Activated CD8-positive, alpha-beta T cell treated with anti-CD3 and anti-CD28 coated beads for 36 hours (primary cell): ENCODE results near the gene GBA2. TPM values are rescaled to one million over a fixed set of nuclear protein-coding genes. Genes with fewer than 3 reads are reported as not detected.

Experiments used
- ATAC-seq: fragments of 200-7000 bp; cut with Tn5 transposase; one replicate; pipeline ENCODE4 v1.10.0; 2021; ENCODE audit warnings: mild to moderate bottlenecking, moderate library complexity
- CTCF ChIA-PET: fragments of 350-600 bp; sonication (Branson Sonifier 250); formaldehyde crosslinking; loops from one replicate; lab custom pipeline; 2021; ENCODE audit warnings: antibody characterized with exemption; lab: Charles Lee
- POLR2A ChIA-PET: fragments of 350-600 bp; sonication (Branson Sonifier 250); formaldehyde crosslinking; loops from one replicate; lab custom pipeline; 2021; ENCODE audit warnings: antibody characterized with exemption; lab: Charles Lee
- DNase-seq: peaks from one replicate; pipeline ENCODE4 v3.0.0-alpha.2; 2020
- H3K27ac Mint-ChIP-seq: one replicate; pipeline ENCODE4 v1.8.0; 2021; ENCODE audit warnings: mild to moderate bottlenecking, mixed read lengths
- H3K27me3 Mint-ChIP-seq: one replicate; pipeline ENCODE4 v1.8.0; 2021; ENCODE audit warnings: mixed read lengths
- H3K36me3 Mint-ChIP-seq: one replicate; pipeline ENCODE4 v1.8.0; 2021; ENCODE audit warnings: low read depth, mixed read lengths
- H3K4me1 Mint-ChIP-seq: one replicate; pipeline ENCODE4 v1.8.0; 2021; ENCODE audit warnings: low read depth, mixed read lengths
- H3K4me3 Mint-ChIP-seq: one replicate; pipeline ENCODE4 v1.8.0; 2021; ENCODE audit warnings: mild to moderate bottlenecking, moderate library complexity, mixed read lengths
- H3K9me3 Mint-ChIP-seq: one replicate; pipeline ENCODE4 v1.8.0; 2021; ENCODE audit warnings: mixed read lengths
- CTCF ChIP-seq: fragments of 200-600 bp; IDR thresholded peaks from one replicate; pipeline ENCODE4 v1.8.0; 2022; ENCODE audit warnings: antibody characterized with exemption, mild to moderate bottlenecking
- intact Hi-C: fragments of 100-400 bp; cut with micrococcal nuclease; formaldehyde crosslinking; loops from one replicate; pipeline ENCODE4 v1.10.0; 2022
- total RNA-seq, 2 experiments: library from RNA; stranded (reverse); gene quantifications; one replicate each; pipeline ENCODE4 v1.2.3, GENCODE V29; 2021

GBA2 gene
- total RNA-seq, 2 experiments from 2014 or later = 21.2 to 22.3 TPM

GRCh38 chr9:35708146-35708545 is 40.9 kb downstream of the GBA2 start:
- intact Hi-C loops = no loop called here
- peak overlapping the region; percentile 3 for H3K27ac Mint-ChIP-seq
- DNase-seq (no peak), ATAC-seq (no peak)
- H3K36me3 Mint-ChIP-seq = peaks cover 58% of the 10 kb centered on the region
- H3K27me3 Mint-ChIP-seq = no peaks in the 10 kb centered on the region
- ChIA-PET CTCF (interaction anchor here (0.9 to 15.2 kb wide), 2 partner anchors 12 to 16 kb away, joined by 3 to 121 read pairs; no protein-coding TSS in a partner anchor), POLR2A (interaction anchor here (0.9 to 1.6 kb wide), 2 partner anchors 11 to 13 kb away, joined by 3 to 4 read pairs; no protein-coding TSS in a partner anchor)
- TF ChIP-seq CTCF = no peak
- H3K9me3 Mint-ChIP-seq = no peaks in the 10 kb centered on the region
- H3K4me3 Mint-ChIP-seq = no peak overlapping the region
- peaks cover 4% of the 10 kb centered on the region for H3K4me1 Mint-ChIP-seq

DNA sequence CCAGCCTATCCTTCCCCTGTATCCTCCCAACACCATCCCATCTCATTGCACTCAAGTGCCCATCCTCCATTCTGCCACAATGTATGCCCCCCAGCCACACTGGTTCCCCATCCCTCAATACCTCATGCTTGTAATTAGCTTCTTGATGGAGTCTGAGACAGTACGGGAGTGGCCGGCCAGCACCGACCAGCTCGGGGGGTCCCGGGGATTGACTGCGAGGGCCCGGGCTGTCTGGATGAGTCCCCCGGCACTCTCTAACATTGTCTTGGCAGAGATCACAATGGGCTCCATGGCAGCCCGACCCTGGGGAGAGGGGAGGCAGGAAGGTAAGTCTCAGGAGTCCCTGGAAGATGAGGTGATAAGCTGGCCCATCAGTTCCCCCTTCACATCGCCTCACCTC is 42.1 kb downstream of the GBA2 start:
- TF ChIP-seq CTCF = no peak
- CTCF ChIA-PET = interaction anchor here (0.9 to 15.2 kb wide), 3 partner anchors 11 to 20 kb away, joined by 3 to 121 read pairs (median 4); no protein-coding TSS in a partner anchor
- DNase-seq (no peak), ATAC-seq (no peak)
- Mint-ChIP-seq H3K27me3 (no peaks in the 10 kb centered on the region), H3K9me3 (no peaks in the 10 kb centered on the region), H3K4me1 (peaks cover under 1% of the 10 kb centered on the region), H3K36me3 (peaks cover 60% of the 10 kb centered on the region), H3K27ac (no peak overlapping the region), H3K4me3 (no peak overlapping the region)
- intact Hi-C loops = no loop called here
- POLR2A ChIA-PET = no interaction called here

DNA sequence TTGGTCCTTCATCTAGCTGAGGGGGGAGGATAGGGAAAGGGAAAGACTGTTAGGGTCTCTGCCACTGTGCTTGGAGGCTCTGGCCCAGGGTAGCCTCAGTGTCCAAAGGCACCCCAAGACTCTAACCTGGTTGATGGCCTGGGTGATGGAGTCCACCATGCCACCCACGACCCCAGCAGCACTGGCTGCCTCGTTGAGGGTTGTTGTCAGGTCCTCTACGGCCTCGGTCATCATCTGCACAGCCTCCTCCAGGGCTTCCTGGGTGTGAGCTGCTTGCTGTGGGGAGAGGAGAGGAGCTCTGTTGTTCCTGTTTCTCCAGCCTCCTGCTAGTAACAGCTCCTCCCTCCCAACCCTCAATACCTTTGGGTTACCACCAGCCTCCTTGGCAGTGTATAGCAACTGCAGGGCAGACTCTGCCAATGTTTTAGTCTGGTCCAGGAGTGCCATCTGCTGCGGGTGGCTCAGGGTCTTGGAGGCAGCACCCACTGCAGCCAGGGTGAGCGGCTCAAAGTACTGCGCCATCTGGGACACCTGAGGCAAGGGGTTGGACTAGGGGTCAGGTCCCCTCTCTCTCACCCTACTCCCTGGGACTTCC is 43.1 kb downstream of the GBA2 start:
- peaks cover 54% of the 10 kb centered on the region for H3K36me3 Mint-ChIP-seq
- ATAC-seq = no peak
- no peak for DNase-seq
- H3K4me3 Mint-ChIP-seq = no peak overlapping the region
- no peaks in the 10 kb centered on the region for H3K27me3 Mint-ChIP-seq
- peak overlapping the region; percentile 20 for H3K27ac Mint-ChIP-seq
- intact Hi-C loops = no loop called here
- no peaks in the 10 kb centered on the region for H3K9me3 Mint-ChIP-seq
- POLR2A ChIA-PET = interaction anchor here (1.1 kb wide), 1 partner anchor 107 kb away, joined by 4 read pairs; no protein-coding TSS in a partner anchor
- no peaks in the 10 kb centered on the region for H3K4me1 Mint-ChIP-seq
- no peak for TF ChIP-seq CTCF
- CTCF ChIA-PET = interaction anchor here (0.8 to 15.2 kb wide), 2 partner anchors 10 to 95 kb away, joined by 3 to 121 read pairs; no protein-coding TSS in a partner anchor

GRCh38 chr9:35705372-35705771 is 43.7 kb downstream of the GBA2 start:
- ATAC-seq (no peak), DNase-seq (no peak)
- no peak overlapping the region for H3K4me3 Mint-ChIP-seq
- intact Hi-C loops = no loop called here
- ChIA-PET POLR2A (interaction anchor here (1.1 kb wide), 1 partner anchor 108 kb away, joined by 4 read pairs; no protein-coding TSS in a partner anchor), CTCF (interaction anchor here (0.8 to 15.2 kb wide), 2 partner anchors 9 to 94 kb away, joined by 3 to 121 read pairs; no protein-coding TSS in a partner anchor)
- H3K27ac Mint-ChIP-seq = no peak overlapping the region
- H3K27me3 Mint-ChIP-seq = no peaks in the 10 kb centered on the region
- no peaks in the 10 kb centered on the region for H3K9me3 Mint-ChIP-seq
- H3K4me1 Mint-ChIP-seq = no peaks in the 10 kb centered on the region
- no peak for TF ChIP-seq CTCF
- H3K36me3 Mint-ChIP-seq = peaks cover 48% of the 10 kb centered on the region
